ENCODE measurements around the gene PRMT2. TPM values are rescaled to one million over a fixed set of nuclear protein-coding genes. Genes with fewer than 3 reads are reported as not detected.

Gene PRMT2
- total RNA-seq, 2 donors from 2014 or later = 77.9 to 108 TPM

DNA sequence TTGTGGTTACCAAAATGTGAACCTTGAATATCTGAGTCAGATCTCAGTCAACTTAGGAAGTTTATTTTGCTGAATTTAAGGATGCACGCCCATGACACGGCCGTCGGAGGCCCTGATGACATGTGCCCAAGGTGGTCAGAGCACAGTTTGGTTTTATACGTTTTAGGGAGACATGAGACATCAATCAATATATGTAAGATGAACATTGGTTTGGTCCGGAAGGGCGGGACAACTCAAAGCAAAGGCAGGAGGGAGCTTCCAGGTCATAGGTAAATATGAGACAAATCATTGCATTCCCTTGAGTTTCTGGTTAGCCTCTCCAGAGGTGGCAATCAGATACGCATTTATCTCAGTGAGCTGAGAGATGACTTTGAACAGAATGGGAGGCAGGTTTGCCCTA, 1.0 kb upstream of the PRMT2 start:
- intact Hi-C loops (cut with DNase I) = no loop called here
- no peak for TF ChIP-seq POLR2AphosphoS5 (IDR thresholded peaks at IDR 0.05)
- no peak for TF ChIP-seq POLR2A (IDR thresholded peaks at IDR 0.05)
- TF ChIP-seq, protein P1, sequence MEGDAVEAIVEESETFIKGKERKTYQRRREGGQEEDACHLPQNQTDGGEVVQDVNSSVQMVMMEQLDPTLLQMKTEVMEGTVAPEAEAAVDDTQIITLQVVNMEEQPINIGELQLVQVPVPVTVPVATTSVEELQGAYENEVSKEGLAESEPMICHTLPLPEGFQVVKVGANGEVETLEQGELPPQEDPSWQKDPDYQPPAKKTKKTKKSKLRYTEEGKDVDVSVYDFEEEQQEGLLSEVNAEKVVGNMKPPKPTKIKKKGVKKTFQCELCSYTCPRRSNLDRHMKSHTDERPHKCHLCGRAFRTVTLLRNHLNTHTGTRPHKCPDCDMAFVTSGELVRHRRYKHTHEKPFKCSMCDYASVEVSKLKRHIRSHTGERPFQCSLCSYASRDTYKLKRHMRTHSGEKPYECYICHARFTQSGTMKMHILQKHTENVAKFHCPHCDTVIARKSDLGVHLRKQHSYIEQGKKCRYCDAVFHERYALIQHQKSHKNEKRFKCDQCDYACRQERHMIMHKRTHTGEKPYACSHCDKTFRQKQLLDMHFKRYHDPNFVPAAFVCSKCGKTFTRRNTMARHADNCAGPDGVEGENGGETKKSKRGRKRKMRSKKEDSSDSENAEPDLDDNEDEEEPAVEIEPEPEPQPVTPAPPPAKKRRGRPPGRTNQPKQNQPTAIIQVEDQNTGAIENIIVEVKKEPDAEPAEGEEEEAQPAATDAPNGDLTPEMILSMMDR (IDR thresholded peaks at IDR 0.05) = no peak
- WGBS = 91% methylated on average over 8 of the region's 8 CpGs
- H3K27ac ChIP-seq = peak overlapping the region; percentile 98 to 99
- peaks cover 4% of the 10 kb centered on the region for H3K4me1 ChIP-seq (replicated peaks)
- H3K9me3 ChIP-seq = no peaks in the 10 kb centered on the region
- H3K4me3 ChIP-seq = peak overlapping the region in 1 of 2 donors; percentile 86
- H3K36me3 ChIP-seq = no peaks in the 10 kb centered on the region
- DNase-seq (ENCODE audit: low spot score) = no peak
- H3K27me3 ChIP-seq (replicated peaks; ENCODE audit: insufficient read depth) = no peaks in the 10 kb centered on the region

DNA sequence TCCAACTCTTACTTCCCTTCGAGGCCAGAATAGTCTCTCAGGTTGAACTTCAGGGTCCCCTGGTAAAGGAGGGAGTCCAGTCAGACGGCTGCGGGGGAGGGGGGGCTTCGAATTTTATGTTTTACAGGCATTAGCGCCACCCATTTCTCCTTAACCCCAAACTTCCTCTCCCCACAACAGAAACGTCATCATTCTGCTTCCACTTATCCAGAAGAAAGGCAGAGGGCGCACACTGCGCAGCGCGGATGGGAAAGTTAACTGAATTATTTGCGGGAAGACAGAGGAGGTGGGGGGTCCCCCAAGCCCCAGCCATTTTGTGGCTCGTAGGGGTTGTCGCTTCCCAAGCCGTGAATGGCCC, 529 bp upstream of the PRMT2 start:
- Histone ChIP-seq H3K36me3 (no peaks in the 10 kb centered on the region), H3K4me3 (peak overlapping the region; percentile 78 to 86), H3K4me1 (replicated peaks) (peaks cover 4% of the 10 kb centered on the region), H3K27ac (peak overlapping the region; percentile 98 to 99), H3K9me3 (no peaks in the 10 kb centered on the region), H3K27me3 (replicated peaks; ENCODE audit: insufficient read depth) (no peaks in the 10 kb centered on the region)
- intact Hi-C loops (cut with DNase I) = no loop called here
- under 1% methylated on average over 14 of the region's 14 CpGs for WGBS
- TF ChIP-seq, protein P1 (IDR thresholded peaks at IDR 0.05) = peak in 2 of 4 experiments; percentile 12 to 25
- no peak for TF ChIP-seq POLR2AphosphoS5 (IDR thresholded peaks at IDR 0.05)
- peak; percentile 54 for DNase-seq (ENCODE audit: low spot score)

DNA sequence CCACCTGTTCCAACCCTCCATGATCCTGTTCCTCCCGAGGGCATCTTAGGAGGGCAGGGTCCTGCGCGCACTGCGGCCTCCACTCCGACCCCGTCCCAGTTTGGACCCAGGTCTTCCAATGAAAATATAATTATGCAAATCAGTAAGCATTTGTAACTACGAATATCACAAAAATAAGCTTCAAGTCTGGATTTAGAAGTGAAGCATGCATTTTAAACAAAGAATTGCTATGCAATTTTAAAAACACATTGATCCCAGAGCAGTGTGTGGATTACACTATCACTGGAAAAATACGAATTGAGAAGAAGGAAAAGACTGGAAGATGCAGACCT, 673 bp downstream of the PRMT2 start:
- no peak for DNase-seq (ENCODE audit: low spot score)
- Histone ChIP-seq H3K4me1 (replicated peaks) (peaks cover 4% of the 10 kb centered on the region), H3K4me3 (peak overlapping the region; percentile 78 to 86), H3K27me3 (replicated peaks; ENCODE audit: insufficient read depth) (no peaks in the 10 kb centered on the region), H3K36me3 (no peaks in the 10 kb centered on the region), H3K9me3 (no peaks in the 10 kb centered on the region), H3K27ac (peak overlapping the region; percentile 98 to 99)
- WGBS = 1% methylated on average over 8 of the region's 8 CpGs
- TF ChIP-seq POLR2A (IDR thresholded peaks at IDR 0.05) (no peak), POLR2AphosphoS5 (IDR thresholded peaks at IDR 0.05) (no peak)
- TF ChIP-seq, protein P1 (IDR thresholded peaks at IDR 0.05) = no peak
- intact Hi-C loops (cut with DNase I) = no loop called here

DNA sequence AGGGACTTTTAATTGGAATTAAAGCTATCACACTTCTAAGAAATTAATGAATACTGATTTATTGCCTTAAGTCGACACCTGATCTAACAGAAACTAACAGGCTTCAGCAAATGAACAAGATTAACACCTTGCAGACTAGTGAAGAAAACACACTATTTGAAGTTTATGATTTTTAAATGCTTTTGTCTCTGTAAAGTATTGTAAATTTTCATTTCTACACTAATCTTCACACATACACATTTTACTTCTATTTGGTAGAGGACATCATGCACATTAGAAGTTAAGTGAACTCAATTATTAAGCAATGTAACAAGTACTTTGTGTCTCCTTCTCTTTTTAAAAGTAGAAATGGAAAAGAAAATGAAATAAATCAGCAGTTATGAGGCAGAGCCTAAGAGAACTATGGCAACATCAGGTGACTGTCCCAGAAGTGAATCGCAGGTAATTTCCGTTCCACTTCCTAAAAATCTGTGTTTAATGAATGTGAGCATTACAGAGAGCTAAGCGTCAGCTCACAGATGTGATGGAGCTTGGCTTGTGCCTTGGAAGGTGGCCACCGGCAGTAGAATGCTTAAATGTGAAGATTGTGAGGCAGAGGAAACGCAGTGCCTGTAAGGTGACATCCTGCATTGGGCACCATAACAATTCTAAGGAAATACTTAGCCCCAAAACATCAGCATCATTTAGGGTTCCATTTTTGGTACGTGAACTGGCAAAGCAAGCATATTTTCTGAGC, 1.2 kb downstream of the PRMT2 start:
- TF ChIP-seq POLR2AphosphoS5 (IDR thresholded peaks at IDR 0.05) (no peak), POLR2A (IDR thresholded peaks at IDR 0.05) (no peak)
- TF ChIP-seq, protein P1 (IDR thresholded peaks at IDR 0.05) = no peak
- intact Hi-C loops (cut with DNase I) = no loop called here
- Histone ChIP-seq H3K27me3 (replicated peaks; ENCODE audit: insufficient read depth) (no peaks in the 10 kb centered on the region), H3K9me3 (no peaks in the 10 kb centered on the region), H3K36me3 (no peaks in the 10 kb centered on the region), H3K4me1 (replicated peaks) (peaks cover 4% of the 10 kb centered on the region), H3K27ac (no peak overlapping the region), H3K4me3 (peak overlapping the region in 1 of 2 donors; percentile 86)
- DNase-seq (ENCODE audit: low spot score) = no peak
- 67% methylated on average over 7 of the region's 7 CpGs for WGBS

All from prostate gland (tissue), 2 donors.